Activated naive CD4-positive, alpha-beta T cell treated with anti-CD3 and anti-CD28 coated beads for 36 hours (primary cell): ENCODE measurements around the gene C1QTNF1. TPM values are rescaled to one million over a fixed set of nuclear protein-coding genes. Genes with fewer than 3 reads are reported as not detected.

ENCODE experiments used
- CTCF ChIA-PET: fragments of 350-600 bp; sonication (Branson Sonifier 250); formaldehyde crosslinking; loops from one replicate; lab custom pipeline; 2021; ENCODE audit warnings: antibody characterized with exemption; lab: Charles Lee
- DNase-seq: peaks from one replicate; pipeline ENCODE4 v3.0.0-alpha.2; 2020
- H3K27ac Mint-ChIP-seq: one replicate; pipeline ENCODE4 v1.8.0; 2021; ENCODE audit warnings: mild to moderate bottlenecking, mixed read lengths
- H3K27me3 Mint-ChIP-seq: one replicate; pipeline ENCODE4 v1.8.0; 2021; ENCODE audit warnings: low read depth, mixed read lengths
- H3K36me3 Mint-ChIP-seq: one replicate; pipeline ENCODE4 v1.8.0; 2021; ENCODE audit warnings: low read depth, mixed read lengths
- H3K4me1 Mint-ChIP-seq: one replicate; pipeline ENCODE4 v1.8.0; 2021; ENCODE audit warnings: low read depth, mixed read lengths
- H3K4me3 Mint-ChIP-seq: one replicate; pipeline ENCODE4 v1.8.0; 2021; ENCODE audit warnings: mild to moderate bottlenecking, moderate library complexity, mixed read lengths
- H3K9me3 Mint-ChIP-seq: one replicate; pipeline ENCODE4 v1.8.0; 2021; ENCODE audit warnings: mixed read lengths
- intact Hi-C: fragments of 100-400 bp; cut with micrococcal nuclease; formaldehyde crosslinking; loops from one replicate; pipeline ENCODE4 v1.15.1; 2023
- total RNA-seq, 2 experiments: library from RNA; stranded (reverse); gene quantifications; one replicate each; pipeline ENCODE4 v1.2.3, GENCODE V29; 2021

C1QTNF1 gene
- total RNA-seq, 2 experiments from 2014 or later: 0.14 to 0.32 TPM

GRCh38 chr17:79093270-79093669 lies 69.3 kb downstream of the C1QTNF1 start:
- CTCF ChIA-PET: interaction anchor here (1.3 kb wide), 1 partner anchor 298 kb away, joined by 3 read pairs; no protein-coding TSS in a partner anchor
- Mint-ChIP-seq H3K27ac (no peak overlapping the region), H3K36me3 (no peaks in the 10 kb centered on the region), H3K9me3 (no peaks in the 10 kb centered on the region), H3K4me3 (no peak overlapping the region), H3K27me3 (peaks cover 25% of the 10 kb centered on the region), H3K4me1 (peaks cover 6% of the 10 kb centered on the region)
- intact Hi-C loops: no loop called here
- no peak for DNase-seq

- peaks cover 6% of the 10 kb centered on the region for H3K4me1 Mint-ChIP-seq
- no peak for DNase-seq
- H3K9me3 Mint-ChIP-seq: no peaks in the 10 kb centered on the region
- H3K27ac Mint-ChIP-seq: no peak overlapping the region
- CTCF ChIA-PET: interaction anchor here (1.0 to 1.3 kb wide), 2 partner anchors 297 to 298 kb away, joined by 3 to 6 read pairs; no protein-coding TSS in a partner anchor
- no peak overlapping the region for H3K4me3 Mint-ChIP-seq
- no peaks in the 10 kb centered on the region for H3K36me3 Mint-ChIP-seq
- intact Hi-C loops: no loop called here
- H3K27me3 Mint-ChIP-seq: peaks cover 26% of the 10 kb centered on the region
Measured at GRCh38 chr17:79094261-79094660, 70.3 kb downstream of the C1QTNF1 start.

DNA sequence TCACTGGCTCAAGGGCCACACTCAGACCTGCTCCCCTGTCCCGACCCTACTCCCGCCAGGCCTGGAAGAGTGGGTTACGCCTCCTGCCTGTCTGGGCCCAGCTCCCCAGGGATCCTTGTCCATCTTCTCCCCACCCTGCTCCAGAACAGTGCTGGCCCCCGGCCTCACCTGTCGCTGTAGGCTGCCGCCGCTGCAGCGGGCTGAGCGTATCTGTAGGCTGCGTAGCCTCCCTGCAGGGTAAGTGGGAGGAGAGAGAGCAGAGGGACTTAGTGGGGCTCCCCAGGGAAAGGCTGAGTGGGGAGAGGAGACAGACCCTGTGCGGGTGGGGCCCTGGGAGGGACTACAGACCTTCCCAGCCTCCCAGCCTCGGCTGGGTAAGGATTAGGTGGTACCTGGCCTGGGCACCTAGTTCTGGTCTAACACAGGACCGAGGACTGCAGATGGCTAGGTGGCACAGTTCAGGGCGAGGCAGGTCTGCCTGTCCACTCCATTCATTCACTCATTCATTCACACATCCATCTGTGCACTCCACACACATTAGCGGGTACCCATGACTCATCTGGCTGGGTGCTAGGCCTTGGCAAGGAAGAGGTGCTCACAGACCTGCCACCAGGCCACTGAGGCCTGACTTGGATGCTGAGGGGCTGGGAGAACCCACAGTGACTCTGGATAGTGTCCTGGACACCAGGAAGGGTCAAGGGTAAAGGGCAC lies 71.5 kb downstream of the C1QTNF1 start:
- no peaks in the 10 kb centered on the region for H3K9me3 Mint-ChIP-seq
- peaks cover 6% of the 10 kb centered on the region for H3K4me1 Mint-ChIP-seq
- H3K27me3 Mint-ChIP-seq: peaks cover 26% of the 10 kb centered on the region
- H3K36me3 Mint-ChIP-seq: no peaks in the 10 kb centered on the region
- CTCF ChIA-PET: interaction anchor here (1.0 kb wide), 1 partner anchor 297 kb away, joined by 6 read pairs; no protein-coding TSS in a partner anchor
- H3K27ac Mint-ChIP-seq: no peak overlapping the region
- DNase-seq: no peak
- no peak overlapping the region for H3K4me3 Mint-ChIP-seq
- intact Hi-C loops: no loop called here

DNA sequence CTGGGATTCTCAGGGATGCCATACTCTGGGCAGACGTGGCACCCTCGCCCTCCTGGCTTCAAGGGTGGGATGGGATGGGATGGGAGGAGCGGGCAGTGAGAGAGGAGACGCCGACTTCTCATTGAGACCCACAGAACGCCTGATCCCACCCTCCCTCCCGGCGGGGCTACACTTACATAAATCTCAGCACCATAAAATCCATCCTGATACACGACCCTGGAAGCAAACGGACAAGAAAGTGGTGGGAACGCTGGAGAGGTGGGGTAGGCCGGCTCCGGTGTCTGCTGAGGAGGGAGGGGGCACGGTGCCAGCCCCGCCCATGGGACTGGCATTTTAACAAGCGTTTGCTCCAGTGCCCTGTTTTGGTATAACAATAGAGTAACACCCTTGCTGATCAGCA lies 72.5 kb downstream of the C1QTNF1 start:
- Mint-ChIP-seq H3K27me3 (peaks cover 26% of the 10 kb centered on the region), H3K4me1 (peaks cover 6% of the 10 kb centered on the region), H3K4me3 (no peak overlapping the region), H3K9me3 (no peaks in the 10 kb centered on the region), H3K27ac (no peak overlapping the region), H3K36me3 (no peaks in the 10 kb centered on the region)
- DNase-seq: no peak
- CTCF ChIA-PET: interaction anchor here (0.6 to 0.7 kb wide), 2 partner anchors 296 to 647 kb away, joined by 3 to 4 read pairs; no protein-coding TSS in a partner anchor
- intact Hi-C loops: no loop called here

DNA sequence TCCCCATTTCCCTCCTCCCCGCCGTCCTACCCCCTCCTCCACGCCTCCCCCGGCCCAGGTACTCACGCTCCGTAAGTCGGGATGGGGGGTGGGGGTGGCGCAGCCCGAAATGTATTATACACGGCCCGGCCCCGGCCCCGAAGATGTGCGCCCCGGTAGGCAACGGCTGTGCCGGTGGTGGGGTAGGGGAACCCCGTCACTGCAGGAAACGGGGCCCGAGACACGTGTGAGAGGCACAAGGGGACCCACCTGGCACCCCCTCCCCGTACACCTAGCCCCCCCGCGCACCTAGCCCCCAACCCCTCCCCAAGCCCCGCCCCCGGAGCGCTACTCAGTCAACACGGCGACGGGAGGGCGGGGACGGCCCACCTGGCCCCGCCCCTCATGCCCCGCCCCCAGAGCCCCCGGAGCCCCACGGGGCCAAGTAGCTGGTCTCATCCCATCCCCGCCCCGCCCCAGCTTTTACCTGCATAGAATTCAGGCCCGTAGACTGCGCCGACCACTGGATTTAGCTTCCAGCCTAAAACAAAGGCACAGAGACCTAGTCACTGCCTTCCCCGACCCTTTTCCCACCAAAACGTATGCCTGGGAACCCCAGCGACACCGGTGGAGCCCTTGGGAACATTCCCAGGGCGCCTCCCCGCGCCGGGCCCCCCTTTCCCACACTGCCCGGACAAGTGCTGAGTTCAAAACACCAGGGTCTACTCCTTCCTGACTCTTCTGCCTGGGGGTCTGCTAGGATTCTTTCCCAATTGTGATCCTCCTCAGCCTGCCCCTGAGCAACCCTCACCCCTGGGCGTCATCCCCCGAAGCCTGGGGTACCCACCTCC lies 73.5 kb downstream of the C1QTNF1 start:
- peak overlapping the region; percentile 32 for H3K4me3 Mint-ChIP-seq
- CTCF ChIA-PET: no interaction called here
- no peak for DNase-seq
- intact Hi-C loops: no loop called here
- H3K27me3 Mint-ChIP-seq: peaks cover 22% of the 10 kb centered on the region
- no peak overlapping the region for H3K27ac Mint-ChIP-seq
- H3K9me3 Mint-ChIP-seq: no peaks in the 10 kb centered on the region
- peaks cover 6% of the 10 kb centered on the region for H3K4me1 Mint-ChIP-seq
- no peaks in the 10 kb centered on the region for H3K36me3 Mint-ChIP-seq

DNA sequence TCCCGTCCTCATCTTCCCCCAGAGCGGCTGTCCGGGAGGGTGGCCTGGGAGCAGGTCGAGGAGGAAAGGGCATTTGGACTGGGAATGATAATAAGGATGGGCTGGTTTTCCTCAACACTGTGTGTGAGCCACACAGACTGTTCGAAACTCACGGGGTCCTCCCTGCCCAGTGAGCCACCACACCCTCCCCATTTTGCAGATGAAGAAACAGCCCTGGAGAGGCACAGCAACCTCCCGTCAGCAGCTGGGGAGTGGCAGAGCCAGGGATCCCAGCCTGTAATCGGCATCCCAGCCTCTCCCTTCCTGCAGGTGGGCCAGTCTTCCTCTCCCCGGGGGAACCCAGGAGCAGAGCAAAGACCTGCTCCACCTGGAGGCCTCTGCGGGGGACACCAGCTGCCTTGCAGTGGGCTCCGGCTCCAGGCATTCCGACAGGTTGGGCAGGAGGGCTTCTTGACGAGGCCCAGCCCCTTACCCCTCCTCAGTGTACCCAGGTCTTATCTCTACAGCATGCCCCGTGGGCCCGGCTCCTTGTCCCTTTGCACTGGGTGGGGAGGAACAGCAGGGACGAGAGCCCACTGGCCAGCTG lies 74.4 kb downstream of the C1QTNF1 start:
- Mint-ChIP-seq H3K4me1 (peaks cover 4% of the 10 kb centered on the region), H3K9me3 (no peaks in the 10 kb centered on the region), H3K36me3 (no peaks in the 10 kb centered on the region), H3K27ac (no peak overlapping the region), H3K4me3 (no peak overlapping the region), H3K27me3 (peaks cover 28% of the 10 kb centered on the region)
- CTCF ChIA-PET: interaction anchor here (0.8 kb wide), 1 partner anchor 313 kb away, joined by 3 read pairs; no protein-coding TSS in a partner anchor
- DNase-seq: no peak
- intact Hi-C loops: no loop called here

Other genes starting within 250 kb of the C1QTNF1 start
- 100 to 1,000 TPM; 145 to 149 TPM for gene CYTH1, start 241.9 kb upstream of the C1QTNF1 start, total RNA-seq
- 10 to 100 TPM; 65.3 to 68.7 TPM for gene USP36, start 183.4 kb upstream of the C1QTNF1 start, total RNA-seq
- not detected for gene CEP295NL, start 121.0 kb upstream of the C1QTNF1 start, total RNA-seq
- gene TIMP2, start 98.8 kb upstream of the C1QTNF1 start, total RNA-seq: under 1 TPM; 0.35 to 0.43 TPM
- gene LGALS3BP, start 44.2 kb upstream of the C1QTNF1 start, total RNA-seq: 10 to 100 TPM; 59.9 to 65.4 TPM
- gene CANT1, start 14.4 kb upstream of the C1QTNF1 start, total RNA-seq: 10 to 100 TPM; 48.7 to 51.0 TPM
- 10 to 100 TPM; 49.5 to 51.2 TPM for gene ENGASE, start 50.7 kb downstream of the C1QTNF1 start, total RNA-seq